Measurements from ENCODE around the gene SETBP1. TPM values are rescaled to one million over a fixed set of nuclear protein-coding genes. Genes with fewer than 3 reads are reported as not detected.

SETBP1 gene
- polyA plus RNA-seq, 1 donor from 2014 or later, result 16.8 TPM

- Mint-ChIP-seq H3K4me1 (peaks cover 21 to 41% (median 24%) of the 10 kb centered on the region in 3 donors), H3K27ac (peak overlapping the region in 1 of 3 donors; percentile 26), H3K27me3 (no peaks in the 10 kb centered on the region), H3K36me3 (peaks cover 9% of the 10 kb centered on the region), H3K4me3 (no peak overlapping the region), H3K9me3 (no peaks in the 10 kb centered on the region)
Observed at GRCh38 chr18:44876024-44876423, 195.3 kb downstream of the SETBP1 start.

GRCh38 chr18:44876755-44877154, 196.1 kb downstream of the SETBP1 start:
- Mint-ChIP-seq H3K4me1 (peaks cover 14 to 37% (median 19%) of the 10 kb centered on the region in 3 donors), H3K27ac (no peak overlapping the region), H3K36me3 (peaks cover 10% of the 10 kb centered on the region), H3K27me3 (no peaks in the 10 kb centered on the region), H3K9me3 (no peaks in the 10 kb centered on the region), H3K4me3 (no peak overlapping the region)

GRCh38 chr18:44878335-44878734, 197.6 kb downstream of the SETBP1 start:
- peaks cover 11% of the 10 kb centered on the region for H3K36me3 Mint-ChIP-seq
- H3K4me1 Mint-ChIP-seq, result peaks cover 14 to 43% (median 17%) of the 10 kb centered on the region in 3 donors
- H3K27ac Mint-ChIP-seq, result peak overlapping the region in 1 of 3 donors; percentile 47
- no peaks in the 10 kb centered on the region for H3K27me3 Mint-ChIP-seq
- H3K4me3 Mint-ChIP-seq, result peak overlapping the region in 1 of 4 donors; percentile 24
- H3K9me3 Mint-ChIP-seq, result no peaks in the 10 kb centered on the region

- Mint-ChIP-seq H3K36me3 (peaks cover 11% of the 10 kb centered on the region), H3K27me3 (no peaks in the 10 kb centered on the region), H3K4me1 (peaks cover 15 to 48% (median 16%) of the 10 kb centered on the region in 3 donors), H3K9me3 (no peaks in the 10 kb centered on the region), H3K4me3 (no peak overlapping the region), H3K27ac (no peak overlapping the region)
Observed at GRCh38 chr18:44880170-44880569, 199.5 kb downstream of the SETBP1 start.

DNA sequence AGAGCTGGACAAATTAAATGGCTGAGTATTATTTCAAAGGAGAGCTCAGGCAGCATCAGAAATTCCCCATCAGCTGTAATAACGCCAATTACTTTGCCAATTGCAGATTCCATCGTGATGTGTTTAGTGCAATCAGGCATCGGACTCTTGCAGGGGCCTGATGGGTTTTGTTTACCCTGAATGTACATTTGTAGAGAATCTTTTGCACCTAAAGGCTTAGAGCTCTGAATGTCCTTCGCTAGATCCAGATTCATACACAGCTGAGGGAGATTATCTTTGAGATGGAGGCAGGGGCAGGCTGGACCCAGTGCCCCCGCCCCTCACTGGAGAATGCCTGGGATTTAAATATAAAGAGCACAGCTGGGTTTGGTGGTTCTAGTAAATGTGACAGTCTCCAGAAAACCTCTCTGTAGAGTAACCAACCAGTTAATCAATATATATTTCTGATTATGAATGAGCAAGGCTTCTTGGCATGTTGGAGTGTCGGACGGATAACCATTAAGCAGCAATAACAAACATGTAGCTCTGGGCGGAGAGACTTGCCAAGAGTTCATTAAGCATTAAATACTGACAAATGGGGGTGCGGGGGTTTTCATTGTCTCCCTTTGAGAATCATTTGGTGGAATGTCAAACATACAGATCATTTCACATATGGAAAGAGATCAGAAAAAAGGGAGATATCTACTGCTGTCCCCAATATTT, 200.9 kb downstream of the SETBP1 start:
- Mint-ChIP-seq H3K27me3 (no peaks in the 10 kb centered on the region), H3K4me1 (peaks cover 20 to 53% (median 21%) of the 10 kb centered on the region in 3 donors), H3K36me3 (peaks cover 8% of the 10 kb centered on the region), H3K27ac (peak overlapping the region in 2 of 3 donors; percentile 31 to 33), H3K4me3 (no peak overlapping the region), H3K9me3 (no peaks in the 10 kb centered on the region)

DNA sequence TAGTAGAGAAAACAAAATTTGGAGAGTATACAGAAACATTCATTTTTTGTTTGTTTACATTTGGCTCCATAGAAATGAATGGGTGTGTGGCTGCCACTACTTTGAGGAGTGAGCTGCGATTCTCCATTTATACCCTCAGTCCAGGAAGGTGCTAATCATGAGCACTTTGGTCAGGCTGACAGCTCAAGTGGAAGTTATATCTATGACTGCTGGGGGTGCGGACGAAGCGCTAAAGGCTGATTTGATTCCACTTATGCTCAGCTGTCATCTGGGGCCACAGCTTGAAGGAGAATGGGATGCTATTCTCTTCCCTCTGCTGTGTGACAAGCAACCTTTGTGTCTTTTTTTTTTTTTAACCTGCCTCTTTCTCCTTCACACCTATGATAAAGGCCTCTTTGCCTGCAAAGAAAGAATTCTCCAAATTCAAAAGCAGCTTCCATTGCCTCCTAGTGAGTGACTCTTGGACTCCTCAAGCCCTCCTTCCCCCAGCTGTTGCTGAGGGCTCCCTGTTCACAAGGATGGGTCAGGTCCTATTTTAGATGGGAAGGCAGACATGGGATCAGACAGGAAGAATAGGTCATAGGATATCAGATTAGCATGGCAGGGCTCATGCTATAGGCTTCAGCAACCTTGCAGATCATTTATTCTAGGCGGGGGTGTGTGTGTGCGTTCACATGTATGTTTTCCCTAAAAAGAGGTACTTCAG, 201.6 kb downstream of the SETBP1 start:
- H3K4me3 Mint-ChIP-seq, result no peak overlapping the region
- peaks cover 5% of the 10 kb centered on the region for H3K36me3 Mint-ChIP-seq
- peaks cover 25 to 58% (median 27%) of the 10 kb centered on the region in 3 donors for H3K4me1 Mint-ChIP-seq
- H3K9me3 Mint-ChIP-seq, result no peaks in the 10 kb centered on the region
- peak overlapping the region in 1 of 3 donors; percentile 33 for H3K27ac Mint-ChIP-seq
- no peaks in the 10 kb centered on the region for H3K27me3 Mint-ChIP-seq

- Mint-ChIP-seq H3K27ac (no peak overlapping the region), H3K4me1 (peaks cover 26 to 54% (median 35%) of the 10 kb centered on the region in 3 donors), H3K36me3 (peaks cover 5% of the 10 kb centered on the region), H3K27me3 (no peaks in the 10 kb centered on the region), H3K9me3 (no peaks in the 10 kb centered on the region), H3K4me3 (no peak overlapping the region)
Observed at GRCh38 chr18:44883671-44884070, 203.0 kb downstream of the SETBP1 start.

GRCh38 chr18:44884431-44884830, 203.7 kb downstream of the SETBP1 start:
- no peaks in the 10 kb centered on the region for H3K9me3 Mint-ChIP-seq
- no peaks in the 10 kb centered on the region for H3K27me3 Mint-ChIP-seq
- H3K36me3 Mint-ChIP-seq, result peaks cover 5% of the 10 kb centered on the region
- H3K4me3 Mint-ChIP-seq, result no peak overlapping the region
- no peak overlapping the region for H3K27ac Mint-ChIP-seq
- H3K4me1 Mint-ChIP-seq, result peaks cover 31 to 57% (median 41%) of the 10 kb centered on the region in 3 donors

GRCh38 chr18:44885507-44885906, 204.8 kb downstream of the SETBP1 start:
- H3K27ac Mint-ChIP-seq, result no peak overlapping the region
- H3K4me1 Mint-ChIP-seq, result peaks cover 31 to 52% (median 40%) of the 10 kb centered on the region in 3 donors
- H3K36me3 Mint-ChIP-seq, result peaks cover 4% of the 10 kb centered on the region
- H3K27me3 Mint-ChIP-seq, result no peaks in the 10 kb centered on the region
- no peak overlapping the region for H3K4me3 Mint-ChIP-seq
- H3K9me3 Mint-ChIP-seq, result no peaks in the 10 kb centered on the region

- H3K27me3 Mint-ChIP-seq, result no peaks in the 10 kb centered on the region
- peaks cover 7% of the 10 kb centered on the region for H3K36me3 Mint-ChIP-seq
- H3K4me1 Mint-ChIP-seq, result peaks cover 30 to 47% (median 46%) of the 10 kb centered on the region in 3 donors
- H3K9me3 Mint-ChIP-seq, result peaks cover 0 to 12% (median 2%) of the 10 kb centered on the region in 3 donors
- peak overlapping the region in 2 of 4 donors; percentile 49 to 73 for H3K4me3 Mint-ChIP-seq
- H3K27ac Mint-ChIP-seq, result peak overlapping the region; percentile 71 to 94 (median 92)
Observed at GRCh38 chr18:44887227-44887631, 206.5 kb downstream of the SETBP1 start.

- peak overlapping the region in 1 of 4 donors; percentile 9 for H3K4me3 Mint-ChIP-seq
- peaks cover 36 to 55% (median 53%) of the 10 kb centered on the region in 3 donors for H3K4me1 Mint-ChIP-seq
- peaks cover 7% of the 10 kb centered on the region for H3K36me3 Mint-ChIP-seq
- H3K9me3 Mint-ChIP-seq, result peaks cover 0 to 12% (median 2%) of the 10 kb centered on the region in 3 donors
- peak overlapping the region in 2 of 3 donors; percentile 3 to 96 for H3K27ac Mint-ChIP-seq
- H3K27me3 Mint-ChIP-seq, result no peaks in the 10 kb centered on the region
Observed at GRCh38 chr18:44889111-44889510, 208.4 kb downstream of the SETBP1 start.

DNA sequence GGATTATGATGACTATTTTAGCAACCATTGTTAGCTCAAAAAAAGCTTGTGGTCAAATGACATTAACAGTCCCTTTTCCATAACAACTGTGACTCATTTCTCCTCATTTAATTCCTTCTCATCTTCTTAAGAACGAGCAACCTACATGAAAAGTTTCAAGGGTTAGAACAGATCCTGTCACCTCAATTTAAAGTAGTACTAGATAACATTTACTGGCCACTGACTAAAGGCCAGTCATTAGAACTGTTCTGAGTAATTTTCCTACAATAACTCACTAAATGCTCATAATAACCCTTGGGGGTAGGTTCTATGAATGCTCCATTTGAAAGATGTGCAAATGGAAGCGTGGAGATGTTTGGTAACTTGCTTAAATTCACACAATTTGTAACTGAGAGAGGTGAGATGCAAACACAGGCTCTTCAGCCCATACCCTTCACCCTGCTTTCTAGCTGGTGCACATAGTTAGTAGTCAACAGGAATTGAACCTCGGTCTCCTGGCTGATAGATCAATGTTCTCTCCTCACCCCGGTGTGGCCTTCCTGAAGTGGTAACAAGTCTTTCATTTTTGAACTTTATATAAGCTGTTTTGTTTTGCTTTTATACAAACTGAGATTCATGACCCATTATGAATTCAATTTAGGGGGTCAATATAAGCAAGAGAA, 212.5 kb downstream of the SETBP1 start:
- H3K9me3 Mint-ChIP-seq, result peaks cover 0 to 12% (median 2%) of the 10 kb centered on the region in 3 donors
- peaks cover 11% of the 10 kb centered on the region for H3K36me3 Mint-ChIP-seq
- no peaks in the 10 kb centered on the region for H3K27me3 Mint-ChIP-seq
- no peak overlapping the region for H3K4me3 Mint-ChIP-seq
- peak overlapping the region; percentile 9 to 68 (median 65) for H3K27ac Mint-ChIP-seq
- H3K4me1 Mint-ChIP-seq, result peaks cover 33 to 54% (median 51%) of the 10 kb centered on the region in 3 donors

GRCh38 chr18:44893966-44894365, 213.3 kb downstream of the SETBP1 start:
- H3K9me3 Mint-ChIP-seq, result peaks cover 0 to 12% (median 2%) of the 10 kb centered on the region in 3 donors
- H3K4me3 Mint-ChIP-seq, result peak overlapping the region in 2 of 4 donors; percentile 35 to 40
- peaks cover 11% of the 10 kb centered on the region for H3K36me3 Mint-ChIP-seq
- peaks cover 32 to 52% (median 51%) of the 10 kb centered on the region in 3 donors for H3K4me1 Mint-ChIP-seq
- H3K27me3 Mint-ChIP-seq, result no peaks in the 10 kb centered on the region
- peak overlapping the region in 1 of 3 donors; percentile 47 for H3K27ac Mint-ChIP-seq

DNA sequence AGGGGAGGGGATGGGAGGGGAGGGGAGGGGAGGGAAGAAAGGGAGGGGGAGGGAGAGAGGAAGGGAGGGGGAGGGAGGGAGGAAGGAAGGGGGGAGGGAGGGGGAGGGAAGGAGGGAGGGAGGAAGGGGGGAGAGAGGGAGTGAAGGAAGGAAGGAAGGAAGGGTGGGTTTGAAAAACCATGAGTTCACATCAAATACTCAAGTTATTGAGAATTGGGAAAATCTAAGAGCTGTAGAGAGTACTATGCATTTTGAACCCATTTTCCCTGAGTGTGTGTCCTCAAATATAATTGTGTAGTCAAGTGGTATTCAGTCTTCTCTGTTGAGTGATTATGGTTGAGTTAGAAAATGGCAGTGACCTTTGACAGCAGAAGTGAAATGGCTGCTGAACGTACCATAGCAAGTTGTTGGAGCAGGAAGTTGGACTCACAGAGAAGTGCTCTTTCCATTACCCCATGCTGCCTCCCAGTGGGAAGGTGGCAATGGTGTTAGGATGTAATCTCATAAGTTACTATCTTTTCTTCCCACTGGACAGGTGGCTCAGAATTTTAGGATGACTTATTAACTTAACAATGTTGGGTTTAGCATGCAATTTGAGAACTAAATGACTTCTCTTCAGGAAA, 214.6 kb downstream of the SETBP1 start:
- Mint-ChIP-seq H3K27me3 (no peaks in the 10 kb centered on the region), H3K36me3 (peaks cover 11% of the 10 kb centered on the region), H3K27ac (no peak overlapping the region), H3K4me3 (no peak overlapping the region), H3K9me3 (peaks cover 0 to 12% (median 2%) of the 10 kb centered on the region in 3 donors), H3K4me1 (peaks cover 30 to 52% (median 51%) of the 10 kb centered on the region in 3 donors)

Measured in IgD-negative memory B cell (primary cell).